HEK293T (cell line): Measurements from ENCODE around the gene TBC1D23.
"Not testable (repeated sequence)": the region's sequence is repeated elsewhere in the genome, so short reads cannot be mapped to it uniquely, and the experiment has no call there.

Experiments used
- BHLHE40 ChIP-seq: fragments of 450-650 bp; IDR thresholded peaks from 2 replicates; pipeline ENCODE4 v1.6.1; 2016; ENCODE audit warnings: mild to moderate bottlenecking, moderate library complexity, borderline replicate concordance
- CTBP1 ChIP-seq: fragments of 450-650 bp; IDR thresholded peaks from 2 replicates; pipeline ENCODE4 v1.6.1; 2016; ENCODE audit warnings: borderline replicate concordance
- FOXA1 ChIP-seq: fragments of 450-650 bp; IDR thresholded peaks from 2 replicates; pipeline ENCODE4 v1.6.1; 2016; ENCODE audit warnings: mild to moderate bottlenecking
- FOXK2 ChIP-seq: fragments of 450-650 bp; IDR thresholded peaks from 2 replicates; pipeline ENCODE4 v1.6.1; 2016; ENCODE audit warnings: mild to moderate bottlenecking
- FOXM1 ChIP-seq: fragments of 450-650 bp; IDR thresholded peaks from 2 replicates; pipeline ENCODE4 v1.6.1; 2017; ENCODE audit warnings: mild to moderate bottlenecking, borderline replicate concordance
- HDGF ChIP-seq: fragments of 450-650 bp; IDR thresholded peaks from 2 replicates; pipeline ENCODE4 v1.6.1; 2017; ENCODE audit warnings: antibody characterized with exemption, borderline replicate concordance
- L3MBTL2 ChIP-seq: fragments of 450-650 bp; conservative IDR thresholded peaks from 2 replicates; pipeline ENCODE4 v1.6.1; 2016; ENCODE audit warnings: mild to moderate bottlenecking
- LEF1 ChIP-seq: fragments of 450-650 bp; IDR thresholded peaks from 2 replicates; pipeline ENCODE4 v1.6.1; 2017; ENCODE audit warnings: mild to moderate bottlenecking, borderline replicate concordance
- NFRKB ChIP-seq: fragments of 450-650 bp; IDR thresholded peaks from 2 replicates; pipeline ENCODE4 v1.6.1; 2016; ENCODE audit warnings: mild to moderate bottlenecking, moderate library complexity
- SP1 ChIP-seq: fragments of 450-650 bp; IDR thresholded peaks from 2 replicates; pipeline ENCODE4 v1.6.1; 2017
- SUZ12 ChIP-seq: fragments of 450-650 bp; IDR thresholded peaks from 2 replicates; pipeline ENCODE4 v1.6.1; 2016; ENCODE audit warnings: mild to moderate bottlenecking
- TARDBP ChIP-seq: fragments of 450-650 bp; IDR thresholded peaks from 2 replicates; pipeline ENCODE4 v1.6.1; 2016
- ZNF384 ChIP-seq: fragments of 450-650 bp; IDR thresholded peaks from 2 replicates; pipeline ENCODE4 v1.6.1; 2016
- TF ChIP-seq, protein P1 (sequence below): fragments of 450-650 bp; IDR thresholded peaks from 2 replicates; pipeline ENCODE4 v1.6.1; 2016

DNA sequence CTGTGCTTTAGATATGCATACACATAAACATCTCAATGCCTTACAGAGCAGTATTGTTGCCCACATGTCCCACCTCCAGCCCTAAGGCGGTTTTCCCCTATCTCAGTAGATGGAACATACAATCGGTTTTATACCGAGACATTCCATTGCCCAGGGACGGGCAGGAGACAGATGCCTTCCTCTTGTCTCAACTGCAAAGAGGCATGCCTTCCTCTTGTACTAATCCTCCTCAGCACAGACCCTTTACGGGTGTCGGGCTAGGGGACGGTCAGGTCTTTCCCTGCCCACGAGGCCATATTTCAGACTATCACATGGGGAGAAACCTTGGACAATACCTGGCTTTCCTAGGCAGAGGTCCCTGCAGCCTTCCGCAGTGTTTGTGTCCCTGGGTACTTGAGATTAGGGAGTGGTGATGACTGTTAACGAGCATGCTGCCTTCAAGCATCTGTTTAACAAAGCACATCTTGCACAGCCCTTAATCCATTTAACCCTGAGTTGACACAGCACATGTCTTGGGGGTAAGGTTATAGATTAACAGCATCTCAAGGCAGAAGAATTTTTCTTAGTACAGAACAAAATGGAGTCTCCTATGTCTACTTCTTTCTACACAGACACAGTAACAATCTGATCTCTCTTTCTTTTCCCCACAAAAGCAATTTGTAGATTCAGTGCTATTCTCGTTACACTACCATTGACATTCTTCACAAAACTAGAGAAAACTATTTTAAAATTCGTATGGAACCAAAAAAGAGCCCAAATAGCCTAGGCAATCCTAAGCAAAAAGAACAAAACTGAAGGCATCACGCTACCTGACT is 12.2 kb downstream of the TBC1D23 start:
- TF ChIP-seq FOXK2, FOXM1, NFRKB, ZNF384, L3MBTL2, SP1, CTBP1, LEF1, SUZ12, HDGF, TARDBP, FOXA1, BHLHE40: not testable (repeated sequence)
- TF ChIP-seq, protein P1, sequence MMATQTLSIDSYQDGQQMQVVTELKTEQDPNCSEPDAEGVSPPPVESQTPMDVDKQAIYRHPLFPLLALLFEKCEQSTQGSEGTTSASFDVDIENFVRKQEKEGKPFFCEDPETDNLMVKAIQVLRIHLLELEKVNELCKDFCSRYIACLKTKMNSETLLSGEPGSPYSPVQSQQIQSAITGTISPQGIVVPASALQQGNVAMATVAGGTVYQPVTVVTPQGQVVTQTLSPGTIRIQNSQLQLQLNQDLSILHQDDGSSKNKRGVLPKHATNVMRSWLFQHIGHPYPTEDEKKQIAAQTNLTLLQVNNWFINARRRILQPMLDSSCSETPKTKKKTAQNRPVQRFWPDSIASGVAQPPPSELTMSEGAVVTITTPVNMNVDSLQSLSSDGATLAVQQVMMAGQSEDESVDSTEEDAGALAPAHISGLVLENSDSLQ: not testable (repeated sequence)
